GM12891 (cell line): ENCODE data around the gene CDC42EP4.
"Not testable (repeated sequence)": the region's sequence is repeated elsewhere in the genome, so short reads cannot be mapped to it uniquely, and the experiment has no call there.

Experiments used
- POLR2A ChIP-seq: IDR thresholded peaks from 2 replicates; pipeline ENCODE4 v1.6.1; 2011; ENCODE audit warnings: low read depth, low read length, control low read depth
- POLR2AphosphoS5 ChIP-seq: IDR thresholded peaks from 2 replicates; pipeline ENCODE4 v1.6.1; 2011; ENCODE audit warnings: low read depth, low read length, control low read depth

- TF ChIP-seq POLR2A, POLR2AphosphoS5: not testable (repeated sequence)
These were observed 47.4 kb downstream of the CDC42EP4 start for GRCh38 chr17:73264448-73264847.
